ENCODE measurements around the gene SCTR.

Gene SCTR

DNA sequence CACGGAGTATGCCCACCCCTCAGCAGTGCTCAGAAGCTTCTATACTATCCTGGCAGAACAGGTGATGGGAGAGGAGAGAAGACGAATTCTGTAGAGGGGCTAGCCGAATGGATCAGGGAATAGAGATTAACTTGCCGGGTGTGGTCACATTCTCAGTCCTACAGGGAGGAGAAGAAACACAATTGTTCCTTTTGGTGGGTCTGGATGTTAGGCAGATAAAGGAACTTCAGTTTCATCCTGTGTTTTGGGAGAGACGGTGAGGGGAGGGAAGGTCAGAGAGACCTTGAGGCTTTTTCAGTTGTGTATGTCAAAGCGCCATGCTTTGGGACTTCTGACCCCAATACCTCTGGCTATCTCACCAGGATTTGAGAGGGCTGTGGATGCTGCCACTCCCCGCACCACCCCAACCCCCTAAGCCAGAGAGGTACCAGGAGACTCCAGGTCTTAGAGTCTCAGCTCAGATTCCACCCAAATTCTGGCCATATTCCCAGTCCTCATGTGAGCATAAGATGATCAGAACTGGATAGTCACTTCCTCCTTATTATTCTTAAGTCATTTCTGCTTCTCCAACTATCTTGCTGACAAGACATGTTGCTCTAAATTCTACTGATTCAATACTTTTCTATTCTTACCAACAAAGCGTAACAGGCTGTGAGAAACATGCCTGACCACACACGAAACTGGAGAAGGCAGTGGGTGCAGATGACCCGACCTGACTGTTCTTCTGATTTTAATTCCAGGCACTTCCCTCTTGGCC, 94.9 kb downstream of the SCTR start:
- no peak for DNase-seq (ENCODE audit: low spot score)

DNA sequence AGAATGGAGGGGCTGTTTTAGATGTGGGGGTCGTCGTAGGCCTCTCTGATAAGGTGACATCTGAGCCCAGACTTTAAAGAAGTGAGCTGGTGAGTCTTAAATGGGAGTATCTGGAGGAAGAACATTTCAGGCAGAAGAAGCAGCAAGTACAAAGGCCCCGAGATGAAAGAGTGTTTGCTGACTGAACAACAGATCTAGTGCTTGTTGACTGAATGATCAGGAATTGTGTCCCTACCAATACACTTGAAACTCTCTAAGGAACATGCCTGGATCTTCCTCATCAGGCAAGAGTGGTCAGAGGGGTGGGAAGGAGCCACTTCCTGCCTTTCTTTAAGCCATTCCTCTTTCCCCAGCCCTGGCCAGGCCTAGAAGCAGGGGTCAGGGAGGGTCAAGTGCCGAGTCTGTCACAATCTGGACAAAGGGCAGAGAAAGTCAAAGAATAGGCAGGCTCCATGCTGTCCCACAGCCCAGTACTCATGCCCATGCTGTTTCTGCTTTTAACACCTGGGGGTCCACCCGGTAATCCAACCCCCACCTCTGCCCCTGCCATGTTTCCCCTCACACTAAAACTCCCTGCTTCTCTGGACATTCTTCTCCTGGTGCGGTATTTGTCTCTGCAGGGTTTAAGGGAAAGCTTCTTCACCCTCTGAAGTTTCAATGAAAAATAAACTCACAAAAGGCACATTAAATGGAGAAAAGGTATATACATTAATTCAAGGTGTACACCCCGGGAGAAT, 95.6 kb downstream of the SCTR start:
- no peak for DNase-seq (ENCODE audit: low spot score)

DNA sequence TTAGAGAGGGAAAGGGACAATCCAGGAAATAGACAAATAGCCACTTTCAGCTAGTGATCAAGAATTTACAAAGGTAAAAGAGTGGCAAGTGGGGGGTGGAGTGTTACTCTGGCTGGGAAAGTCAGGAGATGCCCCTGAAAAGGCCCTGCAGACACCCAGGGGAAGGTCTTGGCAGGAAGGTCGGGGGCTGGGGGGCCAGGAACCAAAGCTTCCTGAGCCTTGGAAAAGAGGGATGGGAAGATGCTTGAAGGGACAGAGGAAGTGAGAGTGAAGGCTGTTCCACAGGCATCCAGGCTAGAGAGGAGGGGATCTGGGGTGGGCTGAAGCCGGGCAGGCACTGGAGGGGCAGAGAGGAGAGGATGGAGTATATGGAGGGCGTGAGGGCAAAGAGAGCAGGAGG, 96.5 kb downstream of the SCTR start:
- no peak for DNase-seq (ENCODE audit: low spot score)

DNA sequence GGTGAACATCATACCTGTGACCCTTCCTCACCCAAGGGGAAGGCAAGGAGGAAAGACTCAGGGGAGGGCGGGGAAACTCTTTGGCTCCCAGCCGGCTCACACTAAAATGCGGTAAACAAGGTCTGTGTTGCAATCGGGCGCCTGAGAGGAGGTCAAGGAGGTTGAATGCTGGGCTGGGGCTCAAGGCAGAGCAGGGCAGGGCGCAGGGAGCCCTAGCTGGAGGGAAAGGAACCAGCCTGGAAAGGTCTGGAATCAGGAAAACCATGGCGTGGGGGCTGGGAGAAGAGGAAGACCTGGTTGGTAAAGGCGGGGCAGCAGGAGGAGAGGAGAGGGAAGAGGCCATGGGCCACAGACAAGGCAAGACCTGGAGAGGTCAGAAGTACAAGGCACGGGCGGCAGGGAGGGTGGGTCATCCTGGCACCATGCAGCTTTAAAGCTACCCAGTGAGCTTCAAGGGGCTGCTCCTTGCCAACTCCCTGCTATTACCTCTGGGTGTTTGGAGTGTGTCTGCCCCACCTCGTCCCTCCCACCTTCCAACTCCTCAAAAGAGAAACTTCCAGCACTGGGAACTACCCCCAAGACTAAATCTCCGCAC, 97.4 kb downstream of the SCTR start:
- no peak for DNase-seq (ENCODE audit: low spot score)

DNA sequence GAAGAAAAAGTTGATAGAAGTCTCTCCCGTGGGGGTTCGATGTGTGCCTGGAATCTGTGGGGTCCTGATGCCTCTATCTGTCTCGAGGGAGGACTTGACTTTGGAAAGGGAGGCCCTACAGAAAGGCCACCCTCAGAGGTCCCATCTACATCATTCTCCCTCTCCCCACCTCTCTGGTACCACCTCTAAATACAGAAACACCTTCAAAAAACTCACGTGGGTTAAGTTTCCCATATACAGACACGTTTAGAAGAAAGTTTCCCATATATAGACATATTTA, 97.9 kb downstream of the SCTR start:
- DNase-seq (ENCODE audit: low spot score), result no peak

DNA sequence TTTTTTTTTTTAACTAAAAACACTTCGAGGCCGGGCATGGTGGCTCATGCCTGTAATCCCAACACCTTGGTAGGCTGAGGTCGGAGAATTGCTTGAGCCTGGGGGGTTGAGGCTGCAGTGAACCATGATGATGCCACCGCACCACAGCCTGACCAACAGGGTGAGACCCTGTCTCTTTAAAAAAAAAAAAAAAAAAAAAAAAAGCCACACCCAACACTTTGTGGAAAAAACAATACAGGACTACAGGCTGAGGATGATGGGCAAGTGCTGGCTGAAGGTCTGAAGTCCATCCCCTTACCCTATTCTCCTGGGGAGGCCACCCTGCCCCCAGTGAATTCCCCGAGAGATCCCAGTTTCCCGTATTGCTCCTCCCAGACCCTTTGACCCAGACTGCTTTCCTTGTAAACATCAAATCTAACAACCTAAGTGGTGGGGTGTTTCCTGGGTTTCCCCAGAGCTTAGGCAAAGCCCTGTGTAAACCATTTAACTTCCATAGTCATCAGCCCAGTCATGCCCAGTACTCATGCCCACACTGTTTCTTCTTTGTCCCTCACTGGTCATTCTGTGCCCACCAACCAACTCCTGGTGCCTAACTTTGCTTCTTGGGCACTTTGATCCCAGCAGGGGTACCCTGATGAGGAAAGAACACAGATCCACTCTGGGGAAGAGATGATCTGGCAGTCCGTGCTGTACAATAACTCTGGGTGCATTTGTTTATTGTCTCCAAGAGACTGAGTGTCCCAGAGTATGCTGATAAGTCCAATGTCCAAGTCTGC, 98.5 kb downstream of the SCTR start:
- no peak for DNase-seq (ENCODE audit: low spot score)

DNA sequence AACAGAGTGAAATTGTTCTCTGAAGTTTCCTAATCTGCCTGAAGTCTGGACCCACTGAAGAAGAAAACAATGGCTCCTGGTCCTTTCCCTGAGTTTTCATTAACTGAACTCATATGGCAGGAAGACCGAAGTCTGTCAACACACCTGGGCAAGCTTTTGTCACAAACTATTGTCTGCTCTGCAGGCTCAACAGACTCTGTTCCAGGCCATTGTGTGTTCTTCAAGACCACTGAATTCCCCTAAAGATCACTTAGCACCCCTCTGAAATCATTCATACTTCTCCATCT, 99.2 kb downstream of the SCTR start:
- DNase-seq (ENCODE audit: low spot score), result no peak

DNA sequence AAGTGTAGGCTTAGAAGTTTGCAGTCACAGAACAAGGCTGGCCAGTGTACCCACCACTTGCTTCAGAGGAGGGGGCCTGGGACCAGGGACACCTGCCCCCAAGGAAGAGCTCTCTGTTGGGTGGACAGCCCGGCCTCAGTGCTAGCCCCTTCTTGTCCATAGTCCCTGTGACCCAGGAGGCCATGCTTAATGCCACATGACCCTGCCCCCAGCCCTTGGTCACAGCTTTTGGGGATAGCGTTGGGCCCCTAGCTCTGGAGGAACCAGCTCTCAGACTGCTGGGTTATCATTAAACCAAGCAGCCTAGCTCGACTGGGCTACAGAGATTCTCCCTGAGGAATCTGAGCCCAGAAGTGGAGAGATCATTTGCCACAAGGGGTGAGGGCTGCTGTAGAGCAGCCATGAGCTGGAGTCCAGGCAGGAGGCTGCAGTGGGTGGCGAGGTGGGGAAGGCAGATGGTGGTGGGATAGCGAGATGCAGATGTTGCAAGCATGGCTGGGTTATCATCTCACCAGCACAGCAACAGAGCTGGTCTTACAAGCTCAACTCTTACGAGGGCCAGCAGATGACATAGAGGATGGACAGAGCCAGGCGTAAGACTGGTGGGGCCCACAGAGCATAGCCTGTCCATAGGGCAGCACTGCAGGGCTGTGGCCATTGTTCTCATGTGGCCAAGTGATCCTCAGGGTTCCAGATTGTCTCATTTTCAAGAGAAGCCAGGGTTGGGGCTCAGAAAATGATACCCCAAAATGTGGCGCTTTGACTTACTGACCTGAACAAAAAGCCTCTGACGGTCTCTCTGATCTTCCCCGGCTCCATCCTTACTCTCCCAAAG, 99.8 kb downstream of the SCTR start:
- no peak for DNase-seq (ENCODE audit: low spot score)

DNA sequence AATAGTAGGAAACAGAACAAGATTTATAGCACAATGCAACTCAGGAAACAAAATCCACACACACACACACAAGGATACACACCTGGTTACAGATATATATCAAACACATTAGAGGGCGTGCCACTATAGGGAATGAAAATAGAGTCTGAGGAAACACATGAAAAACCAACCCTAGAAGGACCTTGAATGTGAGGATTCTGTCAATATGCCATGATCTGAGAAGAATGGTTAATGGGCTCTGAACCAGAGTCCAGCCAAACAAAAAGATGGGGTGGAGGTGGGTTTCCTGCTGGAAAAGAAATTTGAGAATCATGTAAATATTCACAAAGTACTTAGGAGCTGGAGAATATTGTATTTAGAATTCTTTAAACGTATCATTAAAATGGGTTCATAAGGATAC, 100.5 kb downstream of the SCTR start:
- no peak for DNase-seq (ENCODE audit: low spot score)

DNA sequence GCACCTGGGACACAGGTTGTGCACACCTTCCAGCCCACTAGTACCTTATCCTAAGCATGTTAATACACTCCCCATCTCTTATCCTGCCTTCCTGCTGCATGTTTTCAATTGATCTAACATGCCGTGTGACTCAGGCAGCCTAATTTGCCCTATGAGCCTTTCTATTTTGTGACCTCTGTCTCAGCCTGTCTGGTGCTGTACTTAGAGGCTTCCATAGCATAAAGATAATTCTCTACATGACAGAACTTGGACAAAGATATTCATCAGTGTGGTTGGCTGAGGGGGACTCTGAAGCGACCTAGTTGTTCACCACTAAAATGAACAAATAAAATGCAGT, 101.2 kb downstream of the SCTR start:
- no peak for DNase-seq (ENCODE audit: low spot score)

DNA sequence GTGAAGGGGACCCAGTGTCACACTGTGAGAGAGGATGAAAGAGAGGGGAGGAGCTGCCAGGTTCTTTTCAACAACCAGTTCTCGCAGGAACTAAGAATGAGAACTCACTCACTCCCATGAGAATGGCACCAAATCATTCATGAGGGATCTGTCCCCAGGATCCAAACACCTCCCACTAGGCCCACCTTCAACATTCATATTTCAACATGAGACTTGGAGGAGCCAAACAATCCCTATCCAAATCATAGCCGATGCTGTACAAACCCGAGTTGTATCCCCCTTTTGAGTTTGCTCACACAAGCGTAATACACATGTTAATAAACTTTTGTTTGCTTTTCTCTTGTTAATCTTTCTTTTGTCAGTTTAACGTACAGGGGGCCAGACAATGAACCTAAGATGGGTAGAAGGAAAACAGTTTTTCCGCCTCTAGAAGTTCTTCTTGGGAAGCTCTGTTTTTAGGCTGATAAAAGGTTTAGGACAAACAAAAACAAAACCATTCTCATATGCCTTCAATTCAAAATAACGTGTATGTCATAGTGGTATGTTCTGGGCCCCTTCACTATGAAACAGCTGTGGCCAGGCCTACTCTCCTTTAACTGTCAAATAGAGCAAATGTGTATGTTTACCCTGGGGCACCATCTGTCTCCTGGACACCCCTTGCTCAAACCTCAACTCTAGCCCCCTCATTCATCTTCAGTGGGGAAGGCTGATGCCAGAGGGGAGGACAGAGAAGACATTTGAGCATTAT, 101.7 kb downstream of the SCTR start:
- DNase-seq (ENCODE audit: low spot score), result no peak

DNA sequence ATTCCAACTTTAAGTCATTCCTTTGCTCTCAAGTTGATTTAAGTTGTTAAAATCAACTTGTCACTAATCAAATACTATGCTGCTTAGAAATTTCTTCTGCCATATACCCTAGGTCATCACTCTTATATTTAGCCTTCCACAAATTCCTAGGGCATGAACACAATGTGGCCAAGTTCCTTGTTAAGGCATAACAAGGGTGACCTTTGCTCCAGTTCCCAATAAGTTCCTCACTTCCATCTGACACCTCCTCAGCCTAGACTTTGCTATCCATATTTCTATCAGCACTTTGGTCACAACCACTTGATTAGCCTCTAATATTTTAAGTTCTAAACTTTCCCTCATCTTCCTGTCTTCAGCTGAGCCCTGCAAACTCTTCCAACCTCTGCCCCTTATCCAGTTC, 102.5 kb downstream of the SCTR start:
- no peak for DNase-seq (ENCODE audit: low spot score)

DNA sequence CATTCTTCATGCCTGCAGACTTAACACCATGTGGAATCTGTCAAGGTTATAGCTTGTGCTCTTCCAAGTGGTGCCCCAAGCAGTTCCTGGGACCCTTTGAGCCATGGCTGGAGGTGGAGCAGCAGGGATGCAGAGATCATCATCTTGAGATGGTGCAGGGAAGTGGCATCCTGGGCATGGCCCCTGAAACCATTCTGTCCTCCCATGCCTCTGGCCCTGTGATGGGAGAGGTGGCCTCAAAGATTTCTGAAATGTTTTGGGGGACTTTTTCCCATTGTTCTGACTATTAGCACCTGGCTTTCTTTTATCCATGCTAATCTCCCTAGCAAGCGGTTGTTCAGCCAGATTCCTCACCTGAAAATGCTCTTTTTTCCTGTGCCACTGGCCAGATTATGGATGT, 103.0 kb downstream of the SCTR start:
- no peak for DNase-seq (ENCODE audit: low spot score)

DNA sequence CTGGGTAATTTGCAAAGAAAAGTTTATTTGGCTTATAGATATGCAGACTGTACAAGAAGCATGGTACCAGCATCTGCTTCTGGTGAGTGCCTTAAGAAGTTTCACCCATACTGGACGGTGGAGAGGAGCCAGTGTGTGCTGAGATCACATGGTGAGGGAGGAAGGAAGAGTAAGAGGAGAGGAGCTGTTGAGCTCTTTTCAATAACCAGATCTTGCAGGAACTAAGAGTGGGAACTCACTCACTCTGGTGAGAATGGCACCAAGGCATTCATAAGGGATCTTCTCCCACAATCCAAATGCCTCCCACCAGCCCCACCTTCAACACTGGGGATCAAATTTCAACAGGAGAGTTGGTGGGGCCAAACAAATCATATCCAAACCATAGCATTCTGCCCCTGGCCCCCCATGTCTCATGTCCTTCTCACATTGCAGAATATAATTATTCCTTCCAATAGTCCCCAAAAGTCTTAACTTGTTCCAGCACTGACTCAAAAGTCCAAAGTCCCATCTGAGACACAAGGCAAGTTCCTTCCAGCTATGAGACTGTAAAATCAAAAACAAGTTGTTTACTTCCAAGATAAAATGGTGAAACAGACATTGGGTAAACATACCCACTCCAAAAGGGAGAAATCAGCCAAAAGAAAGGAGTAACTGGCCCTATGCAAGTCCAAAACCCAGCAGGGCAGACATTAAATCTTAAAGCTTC, 104.3 kb downstream of the SCTR start:
- DNase-seq (ENCODE audit: low spot score), result no peak

DNA sequence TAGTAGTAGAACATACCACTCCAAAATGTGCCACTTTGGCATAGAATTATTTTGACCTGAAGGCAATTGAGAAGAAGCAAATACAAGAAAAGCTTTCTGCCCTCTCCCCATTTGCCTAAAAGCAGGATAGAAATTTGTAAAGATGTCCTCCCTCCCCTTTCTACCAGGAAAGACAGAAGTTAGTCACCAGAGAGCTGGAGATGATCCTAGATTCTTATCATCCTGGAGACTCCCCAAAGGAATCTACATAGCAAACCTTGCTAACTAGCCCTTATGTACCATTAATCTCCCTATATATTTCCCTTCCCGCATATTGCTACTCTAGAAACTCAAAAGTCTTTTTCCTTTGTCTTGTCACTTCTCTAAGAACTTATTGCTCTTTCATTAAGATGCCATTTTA, 105.2 kb downstream of the SCTR start:
- DNase-seq (ENCODE audit: low spot score), result peak; percentile 62

DNA sequence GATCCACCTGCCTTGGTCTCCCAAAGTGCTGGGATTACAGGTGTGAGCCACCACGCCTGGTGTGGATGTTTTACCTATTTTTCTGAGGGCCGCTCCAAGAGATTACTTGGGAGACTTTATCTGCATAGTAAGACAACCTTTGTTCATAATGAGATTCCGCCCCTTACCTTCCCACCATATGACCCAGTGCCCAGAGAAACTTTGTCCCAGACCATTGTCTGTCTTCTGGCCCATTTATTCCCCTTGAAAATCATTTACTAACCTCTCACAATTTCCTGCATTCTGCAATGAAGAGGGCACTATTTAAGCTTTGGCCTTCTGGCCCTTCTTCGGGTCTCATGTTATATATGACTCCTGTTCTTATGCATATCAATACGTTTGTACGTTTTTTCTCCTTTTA, 106.4 kb downstream of the SCTR start:
- DNase-seq (ENCODE audit: low spot score), result no peak

DNA sequence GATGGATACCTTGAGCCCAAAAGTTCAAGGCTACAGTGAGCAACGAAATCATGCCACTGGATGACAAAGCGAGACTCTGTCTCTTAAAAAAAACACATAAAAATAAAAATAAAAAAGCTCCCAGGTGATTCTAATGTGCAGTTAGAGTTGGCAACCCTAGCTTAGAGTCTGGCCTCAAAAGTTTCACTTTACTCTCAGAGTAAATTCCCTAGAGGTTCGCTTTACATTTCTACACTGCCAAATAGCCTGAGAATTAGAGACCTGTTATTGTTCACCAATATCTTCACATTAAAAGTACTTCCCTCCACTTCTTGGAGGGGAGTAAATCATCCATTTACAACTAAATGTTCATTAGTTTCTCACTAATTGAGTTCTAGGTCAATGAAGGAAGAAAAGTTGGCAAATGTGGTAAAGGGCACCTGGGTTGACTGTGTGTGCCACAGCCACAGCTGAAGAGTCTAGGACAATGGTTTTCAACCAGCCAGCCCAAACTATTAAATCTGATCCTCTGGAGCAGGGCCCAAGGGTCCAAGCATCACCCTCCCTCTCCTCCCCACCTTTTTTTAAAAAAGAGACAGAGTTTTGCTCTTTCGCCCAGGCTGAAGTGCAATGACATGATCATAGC, 107.9 kb downstream of the SCTR start:
- DNase-seq (ENCODE audit: low spot score), result no peak

DNA sequence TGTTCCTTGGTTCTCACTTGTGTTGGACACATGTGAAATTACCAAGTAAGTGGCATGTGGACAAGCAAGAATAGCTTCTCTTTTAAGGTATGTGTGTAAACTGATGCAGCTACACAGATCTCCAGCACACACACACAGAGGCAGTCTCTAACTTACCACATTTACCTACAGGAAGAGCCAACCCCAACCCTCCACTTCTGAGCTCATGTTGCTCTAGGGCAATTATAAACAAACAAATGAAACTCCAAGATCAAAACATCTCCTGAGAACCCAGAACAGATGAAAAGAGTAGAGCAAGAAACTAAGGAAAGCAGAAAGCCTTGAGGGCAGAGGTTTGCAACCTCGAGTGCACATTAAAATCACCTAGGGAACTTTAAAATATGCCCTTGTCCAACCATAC, 108.7 kb downstream of the SCTR start:
- no peak for DNase-seq (ENCODE audit: low spot score)

DNA sequence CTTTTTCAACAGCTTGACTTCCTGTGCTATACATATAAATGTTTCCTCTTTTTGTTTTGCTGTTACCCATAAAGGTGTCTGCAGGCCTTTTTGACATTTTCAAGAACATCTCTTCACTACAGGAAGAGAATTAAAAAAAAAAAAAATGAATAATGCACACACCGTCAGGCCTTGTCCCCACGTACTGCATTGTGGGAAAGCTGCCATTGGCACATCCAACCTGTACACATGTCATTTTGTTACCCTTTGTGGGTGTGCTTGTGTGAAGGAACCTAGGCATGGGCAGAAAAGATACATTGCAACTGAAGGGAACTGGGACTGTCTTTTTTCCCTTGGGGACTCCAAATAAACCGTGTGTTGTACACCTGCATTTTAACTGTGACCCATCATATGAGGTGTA, 109.4 kb downstream of the SCTR start:
- no peak for DNase-seq (ENCODE audit: low spot score)

DNA sequence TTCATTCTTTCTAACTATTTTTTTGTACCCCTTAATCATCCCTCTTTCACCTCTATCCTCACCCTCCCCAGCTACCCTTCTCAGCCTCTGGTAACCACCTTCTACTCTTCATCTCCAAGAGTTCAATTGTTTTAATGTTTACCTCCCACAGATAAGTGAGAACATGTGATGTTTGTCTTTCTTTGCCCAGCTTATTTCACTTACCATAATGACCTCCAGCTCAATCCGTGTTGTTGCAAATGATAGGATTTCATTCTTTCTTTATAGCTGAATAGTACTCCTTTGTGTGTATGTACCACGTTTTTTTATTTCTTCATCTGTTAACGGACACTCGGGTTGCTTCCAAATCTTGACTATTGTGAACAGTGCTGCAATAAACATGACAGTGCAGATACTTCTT, 114.8 kb downstream of the SCTR start:
- DNase-seq (ENCODE audit: low spot score), result no peak

DNA sequence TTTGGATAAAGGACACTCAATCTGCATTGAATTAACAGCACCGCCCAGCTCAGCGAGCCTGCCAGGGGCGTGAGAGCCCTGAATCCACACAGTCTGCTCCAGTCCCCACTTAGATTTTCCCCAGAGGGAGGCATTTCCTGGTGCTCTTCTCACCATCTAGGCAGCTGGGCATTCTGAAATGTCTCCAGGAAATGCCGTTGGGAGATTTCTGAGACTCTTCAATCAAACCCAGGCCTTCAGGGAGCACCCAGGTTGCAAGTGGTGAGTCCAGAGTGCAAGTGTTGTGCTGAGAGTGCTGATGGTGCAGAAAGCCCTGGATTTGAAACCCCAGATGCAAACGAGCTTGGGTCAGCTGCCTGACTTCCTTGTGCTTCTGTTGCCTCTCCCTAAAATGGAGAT, 116.1 kb downstream of the SCTR start:
- DNase-seq (ENCODE audit: low spot score), result peak; percentile 42

Measured in AG08395 (cell line).